Osteocyte (in vitro differentiated cells): ENCODE measurements around the gene ANKRD30A. TPM values are rescaled to one million over a fixed set of nuclear protein-coding genes. Genes with fewer than 3 reads are reported as not detected.
"Not testable (repeated sequence)": the region's sequence is repeated elsewhere in the genome, so short reads cannot be mapped to it uniquely, and the experiment has no call there.

Experiments used
- DNase-seq: peaks from one replicate; pipeline ENCODE4 v3.0.0; 2021; ENCODE audit warnings: mixed read lengths; ENCODE audit not compliant: unreplicated experiment; ENCODE audit errors: extremely low spot score
- H3K27ac Mint-ChIP-seq: one replicate; pipeline ENCODE4 v1.8.0; 2021; ENCODE audit warnings: mild to moderate bottlenecking, mixed read lengths; ENCODE audit not compliant: unreplicated experiment
- H3K27me3 Mint-ChIP-seq: one replicate; pipeline ENCODE4 v1.8.0; 2021; ENCODE audit warnings: mixed read lengths; ENCODE audit not compliant: unreplicated experiment
- H3K36me3 Mint-ChIP-seq: one replicate; pipeline ENCODE4 v1.8.0; 2021; ENCODE audit warnings: mixed read lengths; ENCODE audit not compliant: unreplicated experiment
- H3K4me1 Mint-ChIP-seq: one replicate; pipeline ENCODE4 v1.8.0; 2021; ENCODE audit warnings: mixed read lengths; ENCODE audit not compliant: unreplicated experiment
- H3K4me3 Mint-ChIP-seq: one replicate; pipeline ENCODE4 v1.8.0; 2021; ENCODE audit warnings: mild to moderate bottlenecking, moderate library complexity, mixed read lengths; ENCODE audit not compliant: unreplicated experiment
- H3K9me3 Mint-ChIP-seq: one replicate; pipeline ENCODE4 v1.8.0; 2021; ENCODE audit warnings: mixed read lengths; ENCODE audit not compliant: unreplicated experiment
- total RNA-seq: library from RNA; stranded (reverse); gene quantifications from 2 replicates; pipeline ENCODE4 v1.2.1, GENCODE V29; 2021
- TF ChIP-seq, protein P1 (sequence below): fragments of 200-600 bp; sonication (generic); IDR thresholded peaks from 2 replicates; pipeline ENCODE4 v1.5.0; 2021; ENCODE audit warnings: antibody characterized with exemption, mild to moderate bottlenecking, moderate library complexity

Gene ANKRD30A
- total RNA-seq, 1 donor from 2014 or later, result not detected

DNA sequence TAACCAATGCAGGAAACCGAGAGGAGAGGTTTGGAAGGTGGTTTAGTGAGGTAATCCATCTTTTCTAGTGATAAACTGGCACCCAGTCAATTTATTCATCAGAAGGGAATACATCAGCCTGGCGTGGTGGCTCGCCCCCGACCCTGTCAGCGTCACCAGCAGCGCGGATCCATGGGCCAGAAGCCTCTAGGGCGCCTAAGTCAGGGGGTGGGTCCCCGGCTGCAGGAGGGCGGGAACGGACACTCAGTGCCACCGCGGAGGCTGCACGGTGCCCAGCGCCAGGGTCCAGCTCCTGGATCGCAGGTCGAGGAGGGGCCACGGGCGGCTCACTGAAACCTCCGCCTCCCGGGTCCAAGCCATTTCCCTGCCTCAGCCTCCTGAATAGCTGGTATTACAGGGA, 866 bp upstream of the ANKRD30A start:
- H3K27me3 Mint-ChIP-seq, result no peaks in the 10 kb centered on the region
- no peak overlapping the region for H3K4me3 Mint-ChIP-seq
- H3K36me3 Mint-ChIP-seq, result no peaks in the 10 kb centered on the region
- H3K27ac Mint-ChIP-seq, result no peak overlapping the region
- H3K9me3 Mint-ChIP-seq, result peaks cover 13% of the 10 kb centered on the region
- no peak for DNase-seq
- H3K4me1 Mint-ChIP-seq, result no peaks in the 10 kb centered on the region
- TF ChIP-seq, protein P1, sequence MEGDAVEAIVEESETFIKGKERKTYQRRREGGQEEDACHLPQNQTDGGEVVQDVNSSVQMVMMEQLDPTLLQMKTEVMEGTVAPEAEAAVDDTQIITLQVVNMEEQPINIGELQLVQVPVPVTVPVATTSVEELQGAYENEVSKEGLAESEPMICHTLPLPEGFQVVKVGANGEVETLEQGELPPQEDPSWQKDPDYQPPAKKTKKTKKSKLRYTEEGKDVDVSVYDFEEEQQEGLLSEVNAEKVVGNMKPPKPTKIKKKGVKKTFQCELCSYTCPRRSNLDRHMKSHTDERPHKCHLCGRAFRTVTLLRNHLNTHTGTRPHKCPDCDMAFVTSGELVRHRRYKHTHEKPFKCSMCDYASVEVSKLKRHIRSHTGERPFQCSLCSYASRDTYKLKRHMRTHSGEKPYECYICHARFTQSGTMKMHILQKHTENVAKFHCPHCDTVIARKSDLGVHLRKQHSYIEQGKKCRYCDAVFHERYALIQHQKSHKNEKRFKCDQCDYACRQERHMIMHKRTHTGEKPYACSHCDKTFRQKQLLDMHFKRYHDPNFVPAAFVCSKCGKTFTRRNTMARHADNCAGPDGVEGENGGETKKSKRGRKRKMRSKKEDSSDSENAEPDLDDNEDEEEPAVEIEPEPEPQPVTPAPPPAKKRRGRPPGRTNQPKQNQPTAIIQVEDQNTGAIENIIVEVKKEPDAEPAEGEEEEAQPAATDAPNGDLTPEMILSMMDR, result no peak

DNA sequence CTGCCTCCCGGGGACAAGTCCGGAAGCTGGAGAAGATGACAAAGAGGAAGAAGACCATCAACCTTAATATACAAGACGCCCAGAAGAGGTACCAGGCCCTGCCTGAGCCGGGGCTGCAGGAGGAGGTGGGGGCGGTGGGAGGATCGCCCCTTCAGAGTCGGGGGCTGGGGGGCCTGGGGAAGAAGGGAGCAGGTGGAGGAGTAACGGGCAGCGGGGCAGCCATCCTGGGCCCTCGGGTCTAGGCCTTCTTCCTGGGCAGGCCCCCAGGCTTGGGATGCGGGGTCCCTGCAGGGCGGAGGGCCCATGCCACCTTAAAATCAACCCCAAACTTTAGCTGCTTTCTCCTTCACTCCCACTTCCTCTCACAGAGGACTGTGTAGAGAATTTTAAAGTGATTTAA, 523 bp downstream of the ANKRD30A start:
- H3K9me3 Mint-ChIP-seq, result peaks cover 16% of the 10 kb centered on the region
- H3K36me3 Mint-ChIP-seq, result no peaks in the 10 kb centered on the region
- DNase-seq, result no peak
- H3K4me1 Mint-ChIP-seq, result no peaks in the 10 kb centered on the region
- TF ChIP-seq, protein P1, result no peak
- H3K4me3 Mint-ChIP-seq, result no peak overlapping the region
- H3K27me3 Mint-ChIP-seq, result no peaks in the 10 kb centered on the region
- no peak overlapping the region for H3K27ac Mint-ChIP-seq

DNA sequence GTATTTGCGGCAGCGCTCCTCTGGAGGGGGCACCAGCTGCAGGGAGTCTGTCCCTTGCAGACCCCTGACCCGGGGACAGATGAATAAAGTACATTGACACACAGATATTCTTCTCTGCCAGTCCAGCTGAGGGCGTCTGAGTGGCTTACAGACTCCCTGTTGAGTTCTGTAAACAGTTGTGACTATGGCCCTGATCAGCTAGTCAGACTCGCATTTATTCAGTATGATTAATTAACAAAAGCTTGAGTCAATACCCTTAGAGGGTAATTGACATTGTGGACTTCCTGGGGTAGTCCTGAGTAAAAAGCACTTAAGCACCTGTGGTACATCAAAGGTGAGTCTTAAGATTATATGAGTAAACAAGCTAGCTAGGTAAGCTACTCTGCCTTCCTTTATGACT, 21.0 kb downstream of the ANKRD30A start:
- DNase-seq, result no peak
- Mint-ChIP-seq H3K27ac (no peak overlapping the region), H3K9me3 (peaks cover 33% of the 10 kb centered on the region), H3K4me1 (no peaks in the 10 kb centered on the region), H3K27me3 (no peaks in the 10 kb centered on the region), H3K36me3 (no peaks in the 10 kb centered on the region), H3K4me3 (no peak overlapping the region)
- TF ChIP-seq, protein P1, result no peak

- H3K4me1 Mint-ChIP-seq, DNase-seq, H3K27me3 Mint-ChIP-seq, H3K27ac Mint-ChIP-seq, H3K4me3 Mint-ChIP-seq, H3K36me3 Mint-ChIP-seq: not testable (repeated sequence)
- peaks cover 24% of the 10 kb centered on the region for H3K9me3 Mint-ChIP-seq
Observed at GRCh38 chr10:37162430-37162829, 37.0 kb downstream of the ANKRD30A start.

GRCh38 chr10:37171945-37172344, 46.5 kb downstream of the ANKRD30A start:
- H3K4me1 Mint-ChIP-seq, DNase-seq, H3K9me3 Mint-ChIP-seq, H3K27me3 Mint-ChIP-seq, H3K36me3 Mint-ChIP-seq, H3K4me3 Mint-ChIP-seq, H3K27ac Mint-ChIP-seq: not testable (repeated sequence)

DNA sequence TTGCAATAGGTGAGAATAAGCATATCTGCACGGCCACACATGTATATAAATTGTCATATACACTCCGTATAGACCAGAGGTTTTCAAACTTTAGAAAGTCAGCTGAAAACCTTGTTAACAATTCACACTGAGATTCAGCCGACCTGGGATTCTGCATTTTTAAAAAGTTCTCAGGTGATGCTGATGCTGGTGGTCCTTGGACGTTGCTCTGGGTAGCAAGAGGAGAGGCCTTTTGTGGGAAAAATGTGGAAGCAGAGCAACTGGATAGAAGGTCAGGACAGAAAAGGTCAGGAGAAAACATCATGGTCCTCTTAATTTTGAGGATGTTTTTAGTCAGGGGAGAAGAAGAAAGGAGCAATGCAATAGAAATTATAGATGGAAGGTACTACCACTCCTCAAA, 52.9 kb downstream of the ANKRD30A start:
- H3K4me3 Mint-ChIP-seq, H3K9me3 Mint-ChIP-seq, H3K27ac Mint-ChIP-seq, DNase-seq, H3K27me3 Mint-ChIP-seq, H3K36me3 Mint-ChIP-seq, H3K4me1 Mint-ChIP-seq: not testable (repeated sequence)

DNA sequence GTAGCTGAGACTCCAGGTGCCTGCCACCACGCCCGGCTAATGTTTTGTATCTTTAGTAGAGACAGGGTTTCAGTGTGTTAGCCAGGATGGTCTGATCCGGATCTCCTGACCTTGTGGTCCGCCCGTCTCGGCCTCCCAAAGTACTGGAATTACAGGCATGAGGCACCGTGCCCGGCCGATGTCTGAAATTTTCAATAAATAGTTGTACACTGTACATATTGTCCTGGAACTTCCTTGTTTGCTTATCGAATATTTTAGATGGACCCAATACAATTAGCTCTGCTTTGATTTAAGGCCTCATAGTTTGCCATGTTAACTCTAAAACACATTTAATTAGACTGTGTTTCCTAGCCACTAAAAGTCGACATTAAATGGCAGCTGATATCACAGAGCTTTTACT, 57.3 kb downstream of the ANKRD30A start:
- not testable (repeated sequence) for DNase-seq, H3K36me3 Mint-ChIP-seq, H3K9me3 Mint-ChIP-seq, H3K4me3 Mint-ChIP-seq, H3K27ac Mint-ChIP-seq, H3K4me1 Mint-ChIP-seq, H3K27me3 Mint-ChIP-seq
